Retinal pigment epithelial cell (primary cell): Measurements from ENCODE around the gene PDIA4.

Source experiments
- DNase-seq: peaks from one replicate; pipeline ENCODE4 v3.0.0-alpha.2; 2010; ENCODE audit warnings: low read depth
- H3K4me3 ChIP-seq: 2 replicates; pipeline ENCODE4 v1.5.1; 2011; ENCODE audit warnings: mild to moderate bottlenecking, low read length, control low read depth, moderate library complexity
- CTCF ChIP-seq: conservative IDR thresholded peaks from 2 replicates; pipeline ENCODE4 v1.5.1; 2011; ENCODE audit warnings: low read depth, low read length, control low read depth, inconsistent platforms

The PDIA4 gene

DNA sequence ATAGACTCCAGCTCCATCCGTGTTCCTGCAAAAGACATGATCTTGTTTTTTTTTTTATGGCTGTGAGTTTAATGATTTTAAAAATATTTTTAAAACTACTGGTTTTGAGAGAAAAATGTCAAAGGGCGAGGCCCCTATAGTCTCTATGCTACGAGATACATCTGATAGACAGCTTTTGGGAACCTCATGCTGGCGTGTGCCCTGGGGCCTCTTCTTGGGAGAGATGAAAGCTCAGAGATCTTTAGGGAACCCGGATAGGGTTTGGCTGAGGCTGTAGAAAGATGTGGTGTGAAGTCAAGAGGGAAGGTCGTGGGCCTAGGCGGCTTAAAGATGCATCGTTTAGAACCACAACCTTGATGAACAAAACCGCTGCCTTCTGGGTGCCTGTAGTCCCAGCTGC lies 70.2 kb downstream of the PDIA4 start:
- no peak for DNase-seq
- TF ChIP-seq CTCF, result no peak
- no peak overlapping the region for H3K4me3 ChIP-seq

GRCh38 chr7:148954766-148955165 lies 73.5 kb downstream of the PDIA4 start:
- no peak overlapping the region for H3K4me3 ChIP-seq
- TF ChIP-seq CTCF, result no peak
- no peak for DNase-seq

- no peak overlapping the region for H3K4me3 ChIP-seq
- TF ChIP-seq CTCF, result no peak
- DNase-seq, result no peak
Observed at GRCh38 chr7:148953676-148954075, 74.6 kb downstream of the PDIA4 start.
